Putamen (tissue), 1 donor: Measurements from ENCODE around the gene OLR1.
"Not testable (repeated sequence)": the region's sequence is repeated elsewhere in the genome, so short reads cannot be mapped to it uniquely, and the experiment has no call there.

Source experiments
- DNase-seq: peaks from one replicate; pipeline ENCODE4 v3.0.0-alpha.2; 2016; ENCODE audit warnings: low spot score

Gene OLR1

DNA sequence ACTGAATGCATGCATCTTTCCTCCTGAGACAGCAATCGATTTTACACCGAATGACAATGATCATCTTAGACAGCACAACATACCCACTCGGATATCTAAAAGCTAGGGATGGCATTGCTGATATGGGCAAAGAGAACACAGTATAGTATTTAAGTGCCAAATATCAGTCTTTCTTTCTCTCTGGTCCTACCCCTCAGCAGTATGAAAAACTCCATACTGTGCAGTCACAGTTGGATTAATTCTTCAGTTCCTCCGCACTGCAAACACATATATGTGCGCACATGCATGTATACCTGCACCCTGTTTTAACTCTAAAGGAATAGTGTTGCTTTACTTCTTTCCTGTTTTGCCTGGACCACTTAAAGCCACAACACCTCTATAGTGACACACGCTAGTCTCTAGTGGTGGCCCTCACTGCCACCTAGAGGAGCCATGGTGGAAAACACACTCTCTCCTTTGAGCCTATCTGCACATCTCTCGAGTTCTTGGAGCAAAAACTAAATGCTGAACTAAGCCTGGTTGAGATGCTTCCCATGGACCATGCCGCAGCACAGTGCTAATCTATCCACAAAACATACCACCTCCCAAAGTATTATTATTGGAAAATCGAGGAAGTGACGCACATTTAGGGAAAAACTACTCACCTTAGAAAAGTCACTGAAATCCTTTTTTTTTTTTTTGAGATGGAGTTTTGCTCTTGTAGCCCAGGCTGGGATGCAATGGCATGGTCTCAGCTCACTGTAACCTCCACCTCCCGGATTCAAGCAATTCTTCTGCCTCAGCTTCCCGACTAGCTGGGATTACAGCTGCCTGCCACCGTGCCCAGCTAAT lies 18.8 kb upstream of the OLR1 start:
- peak; percentile 73 for DNase-seq

GRCh38 chr12:10189653-10190052 lies 17.7 kb upstream of the OLR1 start:
- DNase-seq = no peak

DNA sequence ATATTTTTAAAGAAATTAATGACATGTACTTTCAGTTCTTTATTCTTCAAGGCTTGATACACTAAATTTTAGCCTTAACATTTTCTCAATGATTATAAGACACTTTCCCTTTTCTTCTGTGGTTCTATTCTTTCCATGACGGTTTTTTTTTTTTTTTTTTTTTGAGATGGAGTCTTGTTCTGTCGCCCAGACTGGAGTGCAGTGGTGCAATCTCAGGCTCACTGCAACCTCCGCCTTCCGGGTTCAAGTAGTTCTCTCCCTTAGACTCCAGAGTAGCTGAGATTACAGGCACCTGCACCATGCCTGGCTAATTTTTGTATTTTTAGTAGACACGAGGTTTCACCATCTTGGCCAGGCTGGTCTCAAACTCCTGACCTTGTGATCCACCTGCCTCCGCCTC lies 15.0 kb upstream of the OLR1 start:
- DNase-seq = not testable (repeated sequence)

DNA sequence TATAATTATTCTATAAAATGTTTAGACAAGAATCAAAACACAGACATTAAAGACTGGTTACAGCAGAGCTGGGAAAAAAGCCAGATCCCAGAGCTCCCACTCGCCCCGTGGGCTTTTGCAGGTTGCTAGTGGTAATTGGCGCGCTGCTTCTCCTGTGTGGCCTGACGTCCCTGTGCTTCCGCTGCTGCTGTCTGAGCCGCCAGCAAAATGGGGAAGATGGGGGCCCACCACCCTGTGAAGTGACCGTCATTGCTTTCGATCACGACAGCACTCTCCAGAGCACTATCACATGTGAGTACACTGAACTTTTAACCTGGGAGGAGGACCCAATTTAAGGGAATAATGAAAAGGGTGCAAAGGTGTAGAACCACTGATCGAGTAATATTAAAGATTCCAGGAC lies 14.4 kb upstream of the OLR1 start:
- no peak for DNase-seq

- no peak for DNase-seq
These were observed 12.4 kb upstream of the OLR1 start for GRCh38 chr12:10184261-10184843.

- no peak for DNase-seq
These were observed 10.6 kb upstream of the OLR1 start for GRCh38 chr12:10182354-10183049.

GRCh38 chr12:10179776-10180181 lies 7.8 kb upstream of the OLR1 start:
- DNase-seq = no peak

DNA sequence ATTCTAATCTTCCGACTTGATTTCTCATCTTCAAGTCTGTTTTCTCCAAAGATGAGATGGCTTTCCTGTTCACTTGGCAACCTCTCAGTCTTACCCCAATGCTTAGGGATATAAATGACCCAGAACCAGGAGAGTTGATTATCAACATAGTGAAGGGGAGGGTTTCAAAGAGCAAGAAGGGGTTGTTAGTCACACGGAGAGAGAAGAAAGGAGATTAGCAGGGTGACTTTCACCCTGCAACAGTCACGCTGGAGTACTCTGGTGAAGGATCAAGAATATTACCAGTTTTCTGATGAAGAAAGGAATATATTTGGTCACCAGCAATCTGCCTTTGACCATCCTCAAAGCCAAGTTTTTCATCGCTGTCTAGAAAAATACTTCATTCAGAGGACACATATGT lies 6.9 kb upstream of the OLR1 start, which contains the start of gene TMEM52B:
TSS of gene TMEM52B (plus strand) at position 212 of the 400 bp plus-strand sequence. CDS start 543 bp downstream, outside the sequence.
- no peak for DNase-seq

GRCh38 chr12:10175846-10176636 lies 4.1 kb upstream of the OLR1 start:
- no peak for DNase-seq

DNA sequence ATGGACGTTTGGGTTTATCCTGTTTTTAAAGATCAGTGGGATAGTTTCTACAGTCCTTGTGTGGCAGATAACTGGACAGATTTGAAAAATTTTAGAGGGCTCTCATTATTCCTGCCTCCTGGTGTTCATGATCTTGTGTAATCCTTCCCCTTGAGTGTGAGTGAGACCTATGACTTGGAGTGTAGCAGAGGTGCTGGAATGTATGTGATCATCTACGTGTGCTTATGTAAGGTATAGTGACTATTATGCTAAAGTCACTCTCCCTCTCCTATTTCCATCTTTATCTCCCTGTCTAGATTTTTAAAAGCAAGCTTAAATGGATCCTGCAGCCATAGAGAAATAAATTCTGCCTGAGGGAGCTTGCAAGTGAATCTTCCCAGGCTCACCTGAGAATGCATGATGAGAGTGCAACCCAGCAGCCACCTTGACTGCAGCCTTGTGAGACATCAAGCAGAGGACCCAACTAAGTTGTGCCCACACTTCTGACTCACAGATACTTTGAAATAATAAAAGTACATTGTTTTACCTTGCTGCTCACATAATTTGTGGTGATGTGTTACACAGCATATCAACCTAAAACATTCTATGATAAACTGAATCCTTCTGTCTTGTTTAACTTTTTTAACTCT lies 3.2 kb upstream of the OLR1 start:
- DNase-seq = no peak

GRCh38 chr12:10170216-10170615 lies 1.7 kb downstream of the OLR1 start:
- DNase-seq = no peak

DNA sequence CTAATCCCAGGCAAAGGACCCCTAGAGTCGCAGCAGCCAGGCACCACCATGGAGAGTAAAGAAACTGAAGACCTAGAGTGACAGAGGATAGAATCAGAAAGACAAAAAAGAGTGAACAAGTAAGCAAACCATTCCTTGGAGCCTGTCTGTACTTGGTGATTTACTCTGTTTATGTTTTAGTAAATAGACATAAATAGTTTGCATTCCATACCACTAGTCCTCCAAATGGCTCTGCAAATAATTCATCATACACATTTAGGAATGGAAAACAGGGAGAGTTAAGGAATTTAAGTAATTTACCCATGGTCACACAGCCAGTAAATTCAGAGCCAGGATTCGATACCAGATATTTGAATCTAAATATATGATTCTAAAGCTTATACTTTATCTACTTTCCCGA lies 2.8 kb downstream of the OLR1 start:
- no peak for DNase-seq

DNA sequence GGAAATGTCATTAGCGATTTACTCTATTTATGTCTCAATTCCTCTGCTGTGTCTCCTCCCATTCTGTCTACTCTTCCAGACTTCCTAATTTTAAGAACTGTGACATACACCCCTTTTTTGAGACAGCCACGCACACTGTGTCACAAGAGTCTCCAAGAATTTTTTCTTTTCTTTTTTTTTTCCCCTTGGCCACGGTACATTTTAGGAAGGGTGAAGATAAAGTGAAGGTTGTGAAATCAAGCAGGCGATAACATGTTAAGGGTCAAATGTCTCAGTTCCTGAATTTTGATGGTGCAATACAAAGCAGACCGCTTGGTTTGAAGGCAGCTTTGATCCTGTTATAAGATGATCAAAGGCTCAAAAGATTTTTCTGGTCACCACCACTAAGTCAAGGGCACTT lies 4.3 kb downstream of the OLR1 start:
- DNase-seq = peak; percentile 46

- no peak for DNase-seq
These were observed 6.5 kb downstream of the OLR1 start for GRCh38 chr12:10165421-10165820.

DNA sequence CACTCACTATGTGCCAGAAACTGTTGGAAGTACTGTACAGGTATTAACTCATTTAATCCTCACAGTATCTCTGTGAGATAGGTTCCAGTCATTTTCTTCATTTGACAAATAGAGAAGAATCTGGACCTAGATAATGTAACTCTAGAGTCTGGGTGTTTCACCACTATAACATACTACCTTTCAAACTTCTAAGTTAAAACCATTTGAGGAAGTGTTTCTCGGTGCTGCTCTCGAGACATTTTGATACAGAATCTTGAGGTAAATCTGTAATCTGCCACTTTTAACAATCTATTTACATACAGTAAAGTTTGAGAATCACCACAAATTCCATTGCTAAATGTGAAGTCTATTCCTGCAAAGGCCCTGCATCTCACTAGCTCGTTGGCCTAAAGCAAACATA lies 8.8 kb downstream of the OLR1 start:
- no peak for DNase-seq

DNA sequence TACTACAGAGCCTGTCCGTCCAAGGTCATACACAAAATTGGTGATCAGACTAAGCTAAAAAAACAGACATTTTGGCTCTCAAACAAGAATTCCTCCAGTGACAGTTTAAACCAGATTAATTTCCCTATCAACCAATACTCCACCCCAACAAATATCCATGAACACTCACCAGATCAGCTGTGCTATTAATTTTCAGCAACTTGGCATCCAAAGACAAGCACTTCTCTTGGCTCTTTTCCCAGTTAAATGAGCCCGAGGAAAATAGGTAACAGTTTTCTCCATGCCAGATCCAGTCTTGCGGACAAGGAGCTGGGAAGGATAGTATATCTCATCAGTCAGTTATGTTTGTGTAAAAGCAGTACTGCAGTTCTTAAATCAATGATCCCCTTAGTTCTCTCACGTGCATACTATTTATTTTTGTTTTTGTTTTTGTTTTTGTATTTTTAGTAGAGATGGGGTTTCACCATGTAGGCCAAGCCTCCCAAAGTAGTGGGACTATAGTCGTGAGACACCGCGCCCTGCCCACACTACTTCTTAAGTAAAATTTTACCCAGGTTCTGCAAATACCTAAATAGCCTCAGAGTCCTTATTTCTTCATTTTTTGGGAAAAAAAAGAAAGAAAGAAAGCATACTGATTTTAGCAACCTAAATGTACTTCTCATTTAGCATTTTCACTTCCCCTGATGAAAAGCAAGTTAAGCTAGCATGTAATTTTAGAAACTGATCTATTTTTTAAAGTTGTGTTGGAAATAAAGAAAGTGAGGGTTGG lies 11.1 kb downstream of the OLR1 start:
- DNase-seq = no peak

DNA sequence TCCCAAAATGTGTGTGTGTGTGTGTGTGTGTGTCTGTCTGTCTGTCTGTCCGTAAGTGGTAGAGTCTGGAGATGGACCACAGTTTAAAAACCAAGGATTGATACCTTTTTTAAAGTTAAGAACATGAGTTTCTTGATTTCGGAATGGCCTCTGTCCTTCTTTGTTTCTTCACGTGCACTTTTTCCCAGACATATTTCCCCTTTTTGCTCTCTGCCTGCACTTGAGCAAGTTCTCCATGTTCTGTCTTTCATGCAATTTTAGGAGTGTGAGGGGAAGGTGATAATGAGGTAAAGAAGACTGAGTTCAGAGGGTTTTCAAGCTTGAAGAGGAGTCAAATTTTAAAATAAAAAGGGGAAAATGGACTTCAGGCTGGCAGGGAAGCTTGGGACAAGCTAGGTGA lies 12.7 kb downstream of the OLR1 start:
- DNase-seq = no peak

DNA sequence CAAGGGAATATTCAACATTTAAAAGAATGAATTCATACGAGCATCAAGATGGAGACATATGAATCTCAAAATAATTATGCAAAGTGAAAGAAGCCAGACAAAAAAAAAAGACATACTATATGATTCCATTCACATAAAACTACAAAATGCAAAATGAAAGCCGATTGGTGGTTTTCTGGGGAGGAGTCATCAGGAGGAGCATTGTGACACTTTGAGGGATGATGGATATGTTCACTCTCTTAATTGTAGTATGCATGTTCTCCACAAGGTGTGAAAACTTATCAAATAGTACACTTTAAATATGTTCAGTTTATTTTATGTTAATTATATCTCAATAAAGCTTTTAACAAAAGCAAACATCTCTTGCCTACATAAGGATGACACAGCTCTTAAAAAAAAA lies 13.5 kb downstream of the OLR1 start:
- DNase-seq = no peak

DNA sequence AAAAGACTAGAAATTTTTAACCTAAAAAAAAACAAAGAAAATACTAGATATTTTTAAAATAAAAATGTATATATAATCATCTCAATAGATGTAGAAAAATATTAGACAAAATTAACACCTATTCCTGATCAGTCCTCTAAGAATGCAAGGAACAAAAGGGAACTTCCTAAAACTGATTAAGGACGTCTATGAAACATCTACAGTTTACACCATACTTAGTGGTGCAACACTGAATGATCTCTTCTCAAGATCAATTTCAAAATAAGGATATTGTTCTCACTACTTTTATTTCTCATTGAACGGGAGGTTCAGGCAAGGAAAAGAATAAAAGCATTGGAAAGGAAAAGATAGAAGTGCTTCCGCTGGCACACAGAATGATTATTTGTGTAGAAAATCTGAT lies 16.0 kb downstream of the OLR1 start:
- DNase-seq = no peak

- no peak for DNase-seq
These were observed 17.8 kb downstream of the OLR1 start for GRCh38 chr12:10154145-10154496.
